GM13977 (cell line): ENCODE data around the gene PLEKHG4B.

Experiments used
- DNase-seq: peaks from one replicate; pipeline ENCODE4 v3.0.0; 2012; ENCODE audit warnings: low spot score
- in situ Hi-C: fragments of 300-500 bp; cut with MboI; formaldehyde crosslinking; loops from one replicate; pipeline ENCODE4 v1.12.0; 2022; ENCODE audit warnings: low sequenced_read_pairs, low pct_unique_long_range_greater_than_20kb, mixed read lengths, inconsistent platforms; ENCODE audit not compliant: unreplicated experiment
- TF ChIP-seq, protein P1 (sequence below): IDR thresholded peaks from 2 replicates; pipeline ENCODE4 v1.5.1; 2012; ENCODE audit warnings: mild to moderate bottlenecking, control low read depth; ENCODE audit not compliant: insufficient read depth; ENCODE audit errors: extremely low read depth, missing control alignments

Gene PLEKHG4B

GRCh38 chr5:127886-128285 lies 35.9 kb downstream of the PLEKHG4B start:
- in situ Hi-C loops, result no loop called here
- no peak for DNase-seq
- TF ChIP-seq, protein P1, sequence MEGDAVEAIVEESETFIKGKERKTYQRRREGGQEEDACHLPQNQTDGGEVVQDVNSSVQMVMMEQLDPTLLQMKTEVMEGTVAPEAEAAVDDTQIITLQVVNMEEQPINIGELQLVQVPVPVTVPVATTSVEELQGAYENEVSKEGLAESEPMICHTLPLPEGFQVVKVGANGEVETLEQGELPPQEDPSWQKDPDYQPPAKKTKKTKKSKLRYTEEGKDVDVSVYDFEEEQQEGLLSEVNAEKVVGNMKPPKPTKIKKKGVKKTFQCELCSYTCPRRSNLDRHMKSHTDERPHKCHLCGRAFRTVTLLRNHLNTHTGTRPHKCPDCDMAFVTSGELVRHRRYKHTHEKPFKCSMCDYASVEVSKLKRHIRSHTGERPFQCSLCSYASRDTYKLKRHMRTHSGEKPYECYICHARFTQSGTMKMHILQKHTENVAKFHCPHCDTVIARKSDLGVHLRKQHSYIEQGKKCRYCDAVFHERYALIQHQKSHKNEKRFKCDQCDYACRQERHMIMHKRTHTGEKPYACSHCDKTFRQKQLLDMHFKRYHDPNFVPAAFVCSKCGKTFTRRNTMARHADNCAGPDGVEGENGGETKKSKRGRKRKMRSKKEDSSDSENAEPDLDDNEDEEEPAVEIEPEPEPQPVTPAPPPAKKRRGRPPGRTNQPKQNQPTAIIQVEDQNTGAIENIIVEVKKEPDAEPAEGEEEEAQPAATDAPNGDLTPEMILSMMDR, result no peak

DNA sequence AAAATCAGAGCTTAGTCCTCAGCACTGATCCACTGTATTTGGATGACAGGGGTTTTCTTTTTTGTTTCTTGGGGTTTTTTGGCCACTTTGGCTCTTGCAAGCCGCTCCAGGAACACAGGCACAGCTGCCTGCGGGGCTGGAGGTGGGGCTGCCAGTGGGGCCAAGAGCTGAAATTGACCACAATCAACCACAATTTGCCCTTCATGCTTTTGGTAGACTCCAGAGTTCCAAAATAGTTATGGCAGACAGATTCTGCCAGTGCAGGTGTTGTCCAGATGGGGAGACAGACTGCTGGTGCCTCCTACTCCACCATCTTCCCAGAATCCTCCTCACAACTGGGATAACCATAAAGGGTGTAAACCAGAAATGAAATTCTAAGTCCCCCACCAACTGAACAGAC lies 36.5 kb downstream of the PLEKHG4B start:
- in situ Hi-C loops, result no loop called here
- TF ChIP-seq, protein P1, result no peak
- no peak for DNase-seq

DNA sequence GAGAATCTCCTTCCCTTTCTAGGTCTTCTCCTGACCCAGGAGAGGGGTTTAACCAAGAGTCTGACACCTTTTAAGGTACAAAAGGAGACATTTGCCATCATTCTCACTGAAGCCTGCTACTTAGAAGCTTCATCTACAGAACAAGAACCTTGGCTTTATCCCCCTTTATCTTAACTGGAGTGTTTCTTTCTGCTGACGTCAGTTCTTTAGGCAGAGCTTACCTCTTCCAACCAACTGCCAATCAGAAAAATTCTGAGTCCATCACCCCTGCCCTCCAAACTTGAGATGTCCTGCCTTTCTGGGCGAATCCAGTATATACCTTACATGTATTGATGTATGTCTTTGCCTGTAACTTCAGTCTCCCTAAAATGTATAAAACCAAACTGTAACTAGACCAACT lies 37.2 kb downstream of the PLEKHG4B start:
- no peak for DNase-seq
- TF ChIP-seq, protein P1, result no peak
- in situ Hi-C loops, result no loop called here

DNA sequence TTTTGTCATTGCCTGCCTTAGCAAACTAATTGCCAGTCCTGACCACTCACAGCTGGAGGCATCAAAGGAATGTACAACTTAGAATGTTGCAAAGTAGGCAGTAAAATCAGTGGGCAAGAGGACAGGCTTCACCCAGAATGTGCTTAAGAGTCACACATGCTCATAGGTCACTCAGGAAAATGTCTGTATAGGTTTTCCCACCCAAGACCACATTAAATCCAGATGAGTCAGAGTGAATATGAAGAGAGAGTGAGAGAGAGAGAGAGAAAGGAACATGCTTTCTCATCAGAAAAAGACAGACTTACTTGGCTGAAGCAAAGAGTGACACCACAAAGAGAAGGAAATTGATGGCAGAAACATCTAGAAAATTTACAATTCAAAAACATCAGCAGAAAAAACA lies 37.9 kb downstream of the PLEKHG4B start:
- TF ChIP-seq, protein P1, result no peak
- in situ Hi-C loops, result no loop called here
- DNase-seq, result no peak

DNA sequence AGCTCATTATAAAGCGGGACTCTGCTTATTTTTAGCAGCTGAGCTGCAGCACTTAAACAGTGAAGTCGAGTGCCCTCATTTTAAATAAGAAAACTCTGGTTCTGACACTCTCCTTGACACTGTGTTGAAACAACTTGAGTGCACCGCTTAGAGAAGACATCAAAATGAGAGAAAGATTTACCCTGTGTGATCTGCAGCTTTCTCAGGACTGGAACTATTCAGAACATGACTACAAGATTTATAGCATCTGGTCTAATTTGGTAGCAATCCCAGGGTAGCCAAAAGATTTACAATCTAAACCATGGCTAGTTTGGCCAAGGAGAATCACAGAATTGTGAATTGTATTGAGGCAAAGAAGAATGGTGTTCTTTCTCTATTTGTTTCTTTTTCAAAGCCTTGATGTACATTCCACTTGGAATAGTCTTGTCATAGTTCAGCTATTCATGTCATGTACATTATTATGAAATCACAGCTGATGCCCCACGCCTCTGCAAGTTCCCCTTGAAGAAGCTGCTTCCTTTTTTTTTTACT lies 38.7 kb downstream of the PLEKHG4B start:
- DNase-seq, result no peak
- TF ChIP-seq, protein P1, result no peak
- in situ Hi-C loops, result no loop called here

DNA sequence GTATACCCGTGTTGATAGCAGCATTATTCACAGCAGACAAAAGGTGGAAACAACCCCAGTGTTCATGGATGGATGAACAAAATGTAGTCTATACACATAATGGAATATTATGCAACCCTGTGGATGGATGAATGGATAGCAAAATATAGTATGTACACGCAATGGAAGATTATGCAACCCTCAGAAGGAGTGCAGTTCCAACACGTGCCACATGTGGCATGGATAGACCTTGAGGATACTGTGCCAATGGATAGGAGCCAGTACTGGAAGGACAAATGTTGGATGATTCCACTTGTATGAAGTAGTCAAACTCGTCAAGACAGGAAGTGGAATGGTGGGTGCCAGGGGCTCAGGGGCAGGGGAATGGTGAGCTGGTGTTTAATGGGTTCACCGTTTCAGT lies 44.9 kb downstream of the PLEKHG4B start:
- no peak for DNase-seq
- TF ChIP-seq, protein P1, result no peak
- in situ Hi-C loops, result no loop called here

DNA sequence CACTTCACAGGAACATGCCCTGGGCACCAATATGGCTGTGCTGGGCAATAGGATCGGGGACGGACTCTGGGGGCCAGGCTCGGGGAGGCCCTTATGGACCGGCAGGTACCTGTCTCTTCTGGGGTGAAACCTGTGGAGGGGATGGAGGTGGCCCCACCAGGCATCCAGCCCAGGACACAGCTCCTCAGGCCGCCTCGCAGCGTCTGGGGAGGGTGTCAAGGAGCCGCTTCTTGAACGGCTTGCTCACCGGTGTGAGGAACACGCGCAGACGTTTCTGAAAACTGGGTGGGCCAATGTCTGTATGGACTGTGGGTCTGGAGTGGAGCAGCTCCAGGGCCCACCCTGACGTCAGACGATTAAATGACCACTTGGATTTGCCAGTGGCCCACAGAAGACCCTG lies 45.8 kb downstream of the PLEKHG4B start:
- TF ChIP-seq, protein P1, result no peak
- DNase-seq, result no peak
- in situ Hi-C loops, result no loop called here
